ENCODE results near the gene C10orf95.

DNA sequence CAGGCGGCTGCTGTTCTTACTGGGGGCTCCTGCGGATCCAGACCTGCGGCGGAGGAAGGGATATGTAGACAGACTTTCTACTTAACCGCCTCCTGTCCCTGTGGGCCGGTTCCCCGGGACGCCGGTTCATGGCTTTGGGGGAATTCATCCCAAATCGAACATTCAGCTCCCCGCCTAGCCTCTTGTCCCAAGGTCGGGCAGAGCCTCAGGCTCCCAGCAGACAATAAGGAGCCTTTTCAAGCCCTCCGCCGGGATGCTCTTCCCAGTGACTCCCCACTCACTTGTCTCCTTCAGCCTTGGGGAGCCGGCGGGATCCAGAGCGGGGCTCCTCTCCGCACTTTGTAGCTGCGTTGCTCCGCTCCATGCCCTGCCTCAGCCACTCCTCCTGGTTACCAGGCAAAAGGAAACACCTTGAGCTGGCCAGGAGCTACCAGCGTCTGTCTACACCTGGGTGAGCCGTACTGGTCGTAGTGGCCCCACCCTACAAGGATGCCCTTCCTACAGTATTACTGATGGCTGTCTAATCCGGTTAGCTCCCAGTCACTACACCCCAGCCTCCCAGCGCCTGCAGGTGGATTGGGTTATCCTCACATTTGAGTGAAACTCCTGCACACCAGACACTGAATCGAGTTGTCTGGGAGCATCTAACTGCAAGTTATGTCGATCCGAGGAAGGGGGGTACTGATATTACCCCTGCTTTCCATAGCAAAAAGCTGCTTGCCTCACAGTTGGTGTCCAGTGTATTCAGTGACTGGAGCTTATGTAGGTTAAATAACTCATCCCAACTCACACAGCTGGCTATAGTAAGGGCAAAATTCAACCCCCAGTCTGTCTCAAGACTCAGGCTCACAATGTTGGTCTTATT lies at the start of gene C10orf95:
- TF ChIP-seq CTCF (IDR thresholded peaks at IDR 0.05) (no peak), EZH2 (IDR thresholded peaks at IDR 0.05; ENCODE audit: borderline replicate concordance, insufficient read depth, low read depth, low read length, poor library complexity, severe bottlenecking) (no peak)

Measured in B cell (primary cell).